ENCODE measurements around the gene PKP3.
A peak's percentile ranks its signal among the peaks of the same experiment; 100 is the strongest.
"Not testable (repeated sequence)": the region's sequence is repeated elsewhere in the genome, so short reads cannot be mapped to it uniquely, and the experiment has no call there.

PKP3 gene

DNA sequence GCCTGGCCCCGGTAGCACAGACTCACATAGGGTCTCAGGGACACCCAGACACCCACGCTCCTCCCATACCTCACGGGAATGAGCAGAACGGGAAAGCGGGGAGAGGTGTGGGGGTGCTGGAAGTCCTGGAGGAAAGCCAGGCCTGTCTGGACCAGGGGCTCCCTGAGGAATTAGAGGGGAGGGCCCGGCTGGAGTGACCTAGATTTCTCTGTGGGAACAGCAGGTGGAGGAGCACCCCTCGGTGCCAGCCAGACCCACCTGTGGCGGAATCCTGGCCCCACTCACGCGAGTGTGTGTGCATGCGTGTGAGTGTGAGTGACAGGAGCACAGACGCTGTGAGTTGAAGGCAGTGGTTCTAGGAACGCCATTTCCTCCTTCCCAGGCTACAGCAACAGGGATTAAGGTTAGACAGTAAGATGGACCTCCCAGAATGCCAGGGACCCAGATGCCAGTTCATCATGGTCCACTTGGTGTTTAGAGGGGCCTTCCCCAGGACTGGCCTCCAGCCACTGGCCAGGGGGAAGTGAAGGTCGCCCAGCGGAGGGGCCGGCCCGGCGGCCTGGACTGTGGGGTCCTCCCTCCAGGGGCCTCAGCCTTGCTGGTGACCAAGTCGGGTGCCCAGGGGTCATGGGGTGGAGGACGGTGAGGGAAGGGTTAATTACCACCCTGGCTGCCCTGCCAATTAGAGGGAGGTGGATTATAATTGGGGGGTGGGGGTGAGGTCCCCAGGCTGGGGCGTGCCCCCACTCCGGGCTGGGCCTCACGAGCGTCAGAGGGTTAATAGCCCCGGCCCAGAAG is 1.0 kb downstream of the PKP3 start:
- no peak for DNase-seq (ENCODE audit: low spot score)

DNA sequence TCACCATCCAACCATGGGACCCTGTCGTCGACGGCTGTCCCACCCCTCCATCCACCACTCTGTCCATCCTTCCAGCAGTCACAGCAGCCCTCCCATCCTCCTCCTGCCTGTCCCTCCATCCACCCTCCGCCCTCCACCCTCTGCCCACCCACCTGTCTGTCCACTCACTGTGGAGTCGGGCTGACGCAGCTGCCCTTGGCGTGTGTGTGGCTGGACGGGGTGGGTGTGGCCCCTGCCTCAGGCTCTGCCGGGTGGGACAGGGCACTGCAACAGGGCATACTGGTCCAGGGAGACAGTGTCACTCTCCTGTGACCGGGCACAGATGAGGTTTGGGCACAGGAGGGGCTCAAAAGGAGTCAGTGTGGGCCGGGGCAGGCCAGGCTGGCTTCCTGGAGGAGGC is 1.9 kb downstream of the PKP3 start:
- DNase-seq (ENCODE audit: low spot score), result no peak

DNA sequence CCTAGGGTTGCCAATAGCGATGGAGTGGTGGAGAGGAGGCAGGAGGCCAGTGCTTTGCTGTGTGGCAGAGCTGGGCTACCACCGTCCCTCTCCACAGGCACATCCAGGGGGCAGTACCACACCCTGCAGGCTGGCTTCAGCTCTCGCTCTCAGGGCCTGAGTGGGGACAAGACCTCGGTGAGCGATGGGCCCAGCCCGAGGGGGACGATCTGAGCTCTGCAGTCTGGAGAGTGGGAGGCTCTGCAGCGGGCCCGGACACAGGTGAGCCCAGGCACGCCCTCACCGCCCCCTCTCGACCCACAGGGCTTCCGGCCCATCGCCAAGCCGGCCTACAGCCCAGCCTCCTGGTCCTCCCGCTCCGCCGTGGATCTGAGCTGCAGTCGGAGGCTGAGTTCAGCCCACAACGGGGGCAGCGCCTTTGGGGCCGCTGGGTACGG is 2.5 kb downstream of the PKP3 start:
- DNase-seq (ENCODE audit: low spot score), result no peak

DNA sequence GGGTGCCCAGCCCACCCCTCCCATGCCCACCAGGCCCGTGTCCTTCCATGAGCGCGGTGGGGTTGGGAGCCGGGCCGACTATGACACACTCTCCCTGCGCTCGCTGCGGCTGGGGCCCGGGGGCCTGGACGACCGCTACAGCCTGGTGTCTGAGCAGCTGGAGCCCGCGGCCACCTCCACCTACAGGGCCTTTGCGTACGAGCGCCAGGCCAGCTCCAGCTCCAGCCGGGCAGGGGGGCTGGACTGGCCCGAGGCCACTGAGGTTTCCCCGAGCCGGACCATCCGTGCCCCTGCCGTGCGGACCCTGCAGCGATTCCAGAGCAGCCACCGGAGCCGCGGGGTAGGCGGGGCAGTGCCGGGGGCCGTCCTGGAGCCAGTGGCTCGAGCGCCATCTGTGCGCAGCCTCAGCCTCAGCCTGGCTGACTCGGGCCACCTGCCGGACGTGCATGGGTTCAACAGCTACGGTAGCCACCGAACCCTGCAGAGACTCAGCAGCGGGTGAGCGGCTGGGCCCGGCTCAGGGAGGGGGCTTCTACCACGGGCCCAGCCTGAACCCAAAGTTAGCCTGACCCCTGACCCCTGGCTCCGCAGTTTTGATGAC is 3.0 kb downstream of the PKP3 start:
- no peak for DNase-seq (ENCODE audit: low spot score)

DNA sequence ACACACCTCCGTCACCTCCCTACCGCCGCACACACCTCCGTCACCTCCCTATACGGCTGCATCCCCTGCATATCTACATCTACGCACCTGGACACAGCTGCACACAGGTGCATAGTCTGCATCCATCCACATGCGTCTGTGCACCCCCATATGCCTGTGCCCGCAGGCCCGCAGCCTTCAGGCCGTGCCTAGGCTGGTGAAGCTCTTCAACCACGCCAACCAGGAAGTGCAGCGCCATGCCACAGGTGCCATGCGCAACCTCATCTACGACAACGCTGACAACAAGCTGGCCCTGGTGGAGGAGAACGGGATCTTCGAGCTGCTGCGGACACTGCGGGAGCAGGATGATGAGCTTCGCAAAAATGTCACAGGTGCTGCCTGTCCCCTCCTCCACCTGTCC is 4.8 kb downstream of the PKP3 start:
- no peak for DNase-seq (ENCODE audit: low spot score)

DNA sequence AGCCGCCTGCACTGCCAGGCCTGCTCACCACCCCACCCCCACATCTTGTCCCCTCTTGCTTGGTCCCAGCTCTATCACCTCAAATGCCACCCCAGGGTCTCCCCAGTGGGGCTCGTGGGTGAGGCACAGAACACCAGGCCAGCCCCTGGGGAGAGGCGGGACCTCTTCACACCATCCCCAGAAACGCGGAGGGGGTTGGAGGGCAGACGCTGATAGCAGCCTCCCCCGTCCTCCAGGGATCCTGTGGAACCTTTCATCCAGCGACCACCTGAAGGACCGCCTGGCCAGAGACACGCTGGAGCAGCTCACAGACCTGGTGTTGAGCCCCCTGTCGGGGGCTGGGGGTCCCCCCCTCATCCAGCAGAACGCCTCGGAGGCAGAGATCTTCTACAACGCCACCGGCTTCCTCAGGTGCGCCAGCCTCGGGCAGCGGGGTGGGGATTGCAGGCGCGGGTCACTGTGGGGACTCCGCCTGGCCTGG is 5.8 kb downstream of the PKP3 start:
- no peak for DNase-seq (ENCODE audit: low spot score)

DNA sequence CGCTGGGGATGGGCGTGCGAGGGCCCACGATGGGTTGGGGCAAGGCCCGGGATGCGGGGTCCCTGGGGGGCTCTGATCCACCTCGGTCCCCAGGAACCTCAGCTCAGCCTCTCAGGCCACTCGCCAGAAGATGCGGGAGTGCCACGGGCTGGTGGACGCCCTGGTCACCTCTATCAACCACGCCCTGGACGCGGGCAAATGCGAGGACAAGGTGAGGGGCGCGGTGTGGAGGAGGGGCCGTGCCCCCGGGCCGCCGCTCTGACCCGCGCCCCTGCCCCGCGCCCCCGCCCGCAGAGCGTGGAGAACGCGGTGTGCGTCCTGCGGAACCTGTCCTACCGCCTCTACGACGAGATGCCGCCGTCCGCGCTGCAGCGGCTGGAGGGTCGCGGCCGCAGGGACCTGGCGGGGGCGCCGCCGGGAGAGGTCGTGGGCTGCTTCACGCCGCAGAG is 6.3 kb downstream of the PKP3 start:
- no peak for DNase-seq (ENCODE audit: low spot score)

DNA sequence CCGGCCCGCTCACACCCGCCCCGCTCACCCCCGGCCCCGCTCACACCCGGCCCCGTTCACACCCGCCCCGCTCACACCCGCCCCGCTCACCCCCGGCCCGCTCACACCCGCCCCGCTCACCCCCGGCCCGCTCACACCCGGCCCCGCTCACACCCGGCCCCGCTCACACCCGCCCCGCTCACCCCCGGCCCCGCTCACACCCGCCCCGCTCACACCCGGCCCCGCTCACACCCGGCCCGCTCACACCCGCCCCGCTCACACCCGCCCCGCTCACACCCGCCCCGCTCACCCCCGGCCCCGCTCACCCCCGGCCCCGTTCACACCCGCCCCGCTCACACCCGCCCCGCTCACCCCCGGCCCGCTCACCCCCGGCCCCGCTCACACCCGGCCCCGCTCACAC is 7.2 kb downstream of the PKP3 start:
- not testable (repeated sequence) for DNase-seq (ENCODE audit: low spot score)

DNA sequence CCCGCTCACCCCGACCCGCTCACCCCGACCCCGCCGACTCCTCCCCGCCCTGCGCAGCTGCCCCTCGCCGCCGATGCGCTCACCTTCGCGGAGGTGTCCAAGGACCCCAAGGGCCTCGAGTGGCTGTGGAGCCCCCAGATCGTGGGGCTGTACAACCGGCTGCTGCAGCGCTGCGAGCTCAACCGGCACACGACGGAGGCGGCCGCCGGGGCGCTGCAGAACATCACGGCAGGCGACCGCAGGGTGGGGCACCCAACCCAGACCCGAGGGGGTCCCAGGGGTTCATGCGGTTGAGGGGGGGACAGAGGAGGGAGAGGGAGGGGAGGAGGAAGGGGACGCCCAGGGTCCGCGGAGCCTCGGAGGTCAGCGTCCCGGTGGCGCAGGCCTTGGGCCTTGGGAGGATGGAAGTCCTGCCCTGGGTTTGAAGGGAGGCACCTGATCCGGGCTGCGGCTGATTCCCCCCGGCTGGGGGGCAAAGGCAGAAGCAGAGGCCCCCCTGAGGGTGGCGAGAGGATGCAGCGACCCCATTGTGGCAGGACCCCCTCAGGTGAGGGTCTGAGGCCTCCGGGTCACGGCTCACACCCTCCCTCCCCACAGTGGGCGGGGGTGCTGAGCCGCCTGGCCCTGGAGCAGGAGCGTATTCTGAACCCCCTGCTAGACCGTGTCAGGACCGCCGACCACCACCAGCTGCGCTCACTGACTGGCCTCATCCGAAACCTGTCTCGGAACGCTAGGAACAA is 9.2 kb downstream of the PKP3 start:
- no peak for DNase-seq (ENCODE audit: low spot score)

DNA sequence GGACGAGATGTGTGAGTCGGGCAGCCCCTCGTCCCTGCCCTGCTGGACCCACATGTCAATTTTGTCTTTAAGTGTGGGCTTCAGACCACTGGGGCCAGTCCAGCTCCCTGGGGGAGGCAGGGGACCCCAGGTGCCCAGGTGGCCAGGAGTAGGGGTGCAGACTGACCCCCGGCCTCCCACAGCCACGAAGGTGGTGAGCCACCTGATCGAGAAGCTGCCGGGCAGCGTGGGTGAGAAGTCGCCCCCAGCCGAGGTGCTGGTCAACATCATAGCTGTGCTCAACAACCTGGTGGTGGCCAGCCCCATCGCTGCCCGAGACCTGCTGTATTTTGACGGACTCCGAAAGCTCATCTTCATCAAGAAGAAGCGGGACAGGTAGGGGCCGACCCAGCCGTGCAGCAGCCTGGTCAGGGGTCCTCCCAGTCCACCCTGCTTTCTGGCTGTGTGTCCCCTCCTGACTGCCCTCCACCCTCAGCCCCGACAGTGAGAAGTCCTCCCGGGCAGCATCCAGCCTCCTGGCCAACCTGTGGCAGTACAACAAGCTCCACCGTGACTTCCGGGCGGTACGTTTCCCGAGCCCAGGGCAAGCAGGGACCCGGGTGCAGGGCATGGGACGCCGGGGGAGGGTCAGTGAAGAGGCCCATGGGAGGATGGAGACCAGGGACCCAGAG is 9.9 kb downstream of the PKP3 start:
- DNase-seq (ENCODE audit: low spot score), result no peak

DNA sequence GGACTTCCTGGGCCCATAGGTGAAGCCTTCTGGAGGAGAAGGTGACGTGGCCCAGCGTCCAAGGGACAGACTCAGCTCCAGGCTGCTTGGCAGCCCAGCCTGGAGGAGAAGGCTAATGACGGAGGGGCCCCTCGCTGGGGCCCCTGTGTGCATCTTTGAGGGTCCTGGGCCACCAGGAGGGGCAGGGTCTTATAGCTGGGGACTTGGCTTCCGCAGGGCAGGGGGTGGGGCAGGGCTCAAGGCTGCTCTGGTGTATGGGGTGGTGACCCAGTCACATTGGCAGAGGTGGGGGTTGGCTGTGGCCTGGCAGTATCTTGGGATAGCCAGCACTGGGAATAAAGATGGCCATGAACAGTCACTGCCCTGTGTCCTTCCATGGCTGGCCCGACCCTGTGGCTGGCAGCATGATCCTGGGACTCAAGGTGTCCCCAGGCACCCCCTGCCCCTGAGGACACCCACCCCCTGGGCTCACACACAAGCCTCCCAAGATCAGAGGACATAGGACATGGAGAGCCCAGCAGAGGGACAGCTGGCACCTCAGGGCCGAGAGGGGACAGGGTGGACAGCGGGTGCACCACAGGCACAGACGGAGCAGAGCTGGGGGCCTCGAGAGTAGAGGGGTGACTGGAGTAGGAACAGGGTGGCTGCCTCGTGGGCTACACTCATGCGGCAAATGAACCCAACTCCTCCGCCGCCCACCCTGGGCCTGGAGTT is 10.7 kb downstream of the PKP3 start:
- DNase-seq (ENCODE audit: low spot score), result no peak

DNA sequence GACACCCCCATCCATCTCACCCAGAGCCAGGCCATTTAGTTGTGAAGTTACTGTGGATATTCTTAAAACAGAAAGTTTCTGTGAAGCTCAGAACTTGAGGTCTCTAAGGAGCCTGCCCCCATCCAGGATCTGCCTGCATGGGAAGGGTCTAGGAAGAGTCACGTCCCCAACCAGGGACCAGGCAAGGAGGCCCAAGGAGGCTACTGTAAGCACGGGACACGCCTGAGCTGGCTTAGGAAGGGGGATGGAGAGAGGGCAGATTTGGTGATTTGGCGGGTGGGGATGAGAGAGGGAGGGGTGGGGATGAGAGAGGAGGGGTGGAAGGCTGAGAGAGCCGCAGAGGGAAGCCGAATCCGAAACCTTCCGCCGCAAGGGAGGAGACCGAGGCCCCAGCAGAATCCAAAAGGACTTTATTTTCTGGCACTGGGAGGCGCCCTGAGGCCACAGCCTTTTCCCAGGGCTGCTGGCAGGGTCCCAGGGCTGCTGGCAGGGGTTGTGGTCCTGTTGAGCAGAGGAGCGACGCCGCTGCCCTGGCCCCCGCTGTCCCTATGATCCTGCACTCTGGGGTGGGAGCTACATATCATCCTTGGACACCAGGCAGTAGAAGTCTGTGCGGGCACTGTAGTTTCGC is 11.4 kb downstream of the PKP3 start:
- no peak for DNase-seq (ENCODE audit: low spot score)

DNA sequence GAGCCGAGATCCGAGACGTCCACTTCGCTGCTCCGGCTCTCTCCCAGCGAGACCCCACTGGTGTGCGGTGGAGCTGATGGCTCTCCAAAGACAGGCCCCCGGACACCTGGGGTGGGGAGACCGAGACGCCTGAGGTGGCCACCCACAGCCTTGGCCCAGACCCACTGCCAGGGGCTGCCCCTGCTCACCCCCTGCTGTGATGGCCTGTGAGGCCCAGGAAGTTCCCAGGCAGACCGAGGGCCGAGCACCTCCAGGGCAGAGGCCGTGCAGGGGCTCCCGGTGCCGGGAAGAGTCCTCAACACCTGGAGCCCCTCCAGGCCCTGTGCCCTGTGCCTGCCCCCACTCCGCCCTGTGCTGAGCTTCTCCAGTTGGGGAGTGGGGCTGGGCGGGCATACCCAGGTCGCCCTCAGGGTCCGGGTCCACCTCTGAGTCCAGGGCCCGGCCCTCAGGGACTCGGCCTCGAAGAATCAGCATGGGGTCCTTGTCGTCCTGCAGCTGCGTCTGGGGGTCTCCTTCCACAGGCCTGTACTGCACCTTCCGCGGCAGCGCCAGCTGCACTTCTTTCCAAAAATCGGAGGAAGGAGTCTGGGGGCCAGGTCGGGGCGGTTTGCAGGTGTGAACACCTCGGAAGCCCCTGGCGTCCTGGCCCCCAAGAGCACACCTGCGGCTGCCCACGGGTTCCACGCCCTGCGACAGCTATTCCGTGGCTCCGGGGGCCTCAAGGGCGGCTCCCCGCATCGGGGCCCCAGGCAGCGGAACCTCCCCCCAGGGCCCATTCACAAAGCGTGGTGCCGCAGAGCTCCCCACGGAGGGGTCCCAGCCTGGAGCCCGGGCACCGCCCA is 12.2 kb downstream of the PKP3 start:
- no peak for DNase-seq (ENCODE audit: low spot score)

DNA sequence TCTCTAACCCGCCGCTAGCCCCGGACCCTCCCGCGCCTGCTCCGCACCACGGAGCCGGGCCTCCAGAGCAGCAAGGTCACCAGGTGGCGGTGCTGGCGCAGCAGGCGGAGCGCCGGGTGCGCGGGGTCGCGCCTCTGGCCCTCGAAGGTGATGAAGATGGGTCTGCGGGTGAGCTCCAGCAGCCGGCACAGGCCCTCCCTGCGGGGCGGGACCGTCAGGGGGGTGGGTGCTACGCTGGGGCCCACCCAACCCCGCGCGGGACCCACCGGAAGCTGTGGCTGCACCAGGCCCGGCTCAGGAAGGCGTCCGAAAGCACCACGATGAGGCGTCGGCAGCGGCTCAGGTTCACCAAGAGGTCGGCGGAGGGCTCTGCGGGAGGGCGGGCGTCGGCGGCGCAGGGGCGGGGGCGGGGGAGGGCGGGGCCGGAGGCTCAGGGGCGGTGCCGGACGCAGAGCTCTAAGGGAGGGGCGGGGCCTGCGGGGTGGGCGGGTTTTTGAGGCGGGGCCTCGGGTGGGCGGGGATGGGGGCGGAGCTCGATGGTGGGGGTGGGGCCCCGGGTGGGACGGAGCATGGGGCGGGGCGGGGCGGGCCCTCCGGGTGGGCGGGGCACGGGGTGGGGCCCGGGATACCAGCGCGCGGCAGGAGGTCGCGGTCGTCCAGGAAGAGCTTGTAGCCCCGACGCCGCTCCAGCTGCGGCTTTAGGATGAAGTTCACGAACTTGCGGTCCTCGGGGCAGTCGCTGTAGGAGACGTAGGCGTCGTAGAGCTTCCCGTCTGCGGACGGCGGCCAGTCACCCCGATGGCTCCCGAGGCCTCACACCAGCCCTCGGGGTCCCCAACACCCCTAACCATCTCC is 13.0 kb downstream of the PKP3 start:
- peak; percentile 70 for DNase-seq (ENCODE audit: low spot score)

DNA sequence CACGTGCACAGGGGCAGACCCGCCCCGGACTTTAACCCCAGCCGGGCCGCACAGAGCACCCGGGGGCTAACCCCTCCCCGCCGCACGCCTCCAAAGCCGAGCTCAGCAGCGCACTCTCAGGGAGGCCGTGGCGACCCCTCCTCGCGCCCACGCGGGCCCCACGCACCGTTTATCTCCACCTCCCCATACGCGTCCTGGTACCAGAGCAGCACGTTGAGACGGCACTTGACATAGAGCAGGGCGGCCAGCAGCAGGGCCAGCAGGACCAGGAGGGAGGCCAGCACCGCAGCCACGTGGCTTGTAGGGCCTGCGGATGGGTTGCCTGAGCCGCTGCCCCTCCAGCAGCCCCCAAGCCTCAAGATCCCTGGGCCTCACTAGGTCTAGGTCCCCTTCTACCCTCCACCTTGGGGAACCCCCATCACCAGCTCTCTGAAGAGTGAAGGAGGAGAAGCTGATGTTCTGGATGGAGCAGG is 13.7 kb downstream of the PKP3 start:
- DNase-seq (ENCODE audit: low spot score), result no peak

DNA sequence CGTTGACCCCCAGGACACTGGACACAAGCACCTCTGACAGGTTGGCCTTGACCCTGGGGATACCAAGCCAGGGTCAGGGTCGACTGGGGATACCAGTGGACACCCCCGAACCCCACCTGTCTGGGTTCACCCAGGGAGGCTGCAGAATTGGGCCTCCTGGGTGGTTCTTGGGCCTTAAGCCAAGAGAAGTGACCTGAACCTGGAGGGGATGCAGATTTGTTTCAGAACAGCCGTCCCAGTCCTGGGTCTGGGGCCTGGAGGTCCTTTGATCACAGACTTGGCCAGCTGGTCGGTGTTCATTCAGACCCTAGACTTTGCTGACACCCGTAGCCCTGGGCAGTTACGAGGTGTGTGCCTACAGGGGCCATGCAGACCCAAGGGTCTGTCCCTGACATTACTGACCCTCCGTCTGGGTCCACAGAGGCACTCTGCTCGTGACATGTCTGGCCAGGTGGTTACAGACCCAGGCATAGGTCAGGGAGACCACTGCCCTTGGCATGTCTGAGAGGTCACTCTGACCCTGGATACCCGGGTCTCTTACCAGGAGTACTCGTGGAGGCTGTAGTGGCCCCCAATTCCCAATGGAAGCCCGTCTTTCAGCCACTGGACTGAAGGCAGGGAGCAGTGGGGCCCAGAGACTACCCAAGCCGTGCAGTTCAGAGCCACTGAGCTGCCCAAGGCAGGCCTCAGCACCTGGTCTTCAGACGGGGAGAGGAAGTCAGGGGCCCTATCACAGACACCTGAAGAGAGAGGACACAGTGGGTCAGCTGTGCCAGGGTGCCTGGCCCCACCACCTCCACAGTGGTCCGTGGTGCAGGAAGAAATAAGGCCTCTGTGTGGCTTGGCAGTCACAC is 14.4 kb downstream of the PKP3 start:
- no peak for DNase-seq (ENCODE audit: low spot score)

DNA sequence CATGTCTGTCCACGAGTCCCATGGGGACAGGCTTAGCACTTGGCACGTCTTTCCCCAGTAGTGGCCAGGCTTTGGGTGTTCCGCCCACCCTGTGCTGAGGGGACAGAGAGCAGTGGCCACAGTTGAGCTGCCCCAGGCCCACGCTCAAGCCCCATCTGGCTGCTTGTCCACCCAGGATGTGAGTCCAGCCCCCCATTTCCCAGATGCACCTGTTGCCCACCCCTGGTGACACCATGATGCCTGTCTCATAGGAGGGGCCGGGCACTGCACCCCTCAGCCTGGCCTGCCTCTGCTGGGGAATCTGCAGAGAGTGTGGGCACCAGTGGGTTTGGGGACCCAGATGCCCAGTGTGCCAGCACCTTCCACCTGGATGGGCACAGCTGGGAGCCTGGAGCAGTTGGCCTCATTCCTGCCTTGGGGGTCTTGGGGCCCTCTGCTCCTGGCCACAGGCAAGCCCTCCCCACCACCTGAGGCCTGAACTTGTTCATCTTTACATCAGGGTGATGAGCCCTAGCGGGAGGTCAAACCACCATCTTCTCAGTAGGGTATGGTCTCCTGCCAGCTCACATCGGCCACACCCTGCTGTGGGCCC is 15.1 kb downstream of the PKP3 start:
- DNase-seq (ENCODE audit: low spot score), result no peak

All from kidney capillary endothelial cell (primary cell).